ENCODE measurements around the gene AUTS2. TPM values are rescaled to one million over a fixed set of nuclear protein-coding genes. Genes with fewer than 3 reads are reported as not detected.

AUTS2 gene
- polyA plus RNA-seq, 1 experiment = 0.54 TPM

DNA sequence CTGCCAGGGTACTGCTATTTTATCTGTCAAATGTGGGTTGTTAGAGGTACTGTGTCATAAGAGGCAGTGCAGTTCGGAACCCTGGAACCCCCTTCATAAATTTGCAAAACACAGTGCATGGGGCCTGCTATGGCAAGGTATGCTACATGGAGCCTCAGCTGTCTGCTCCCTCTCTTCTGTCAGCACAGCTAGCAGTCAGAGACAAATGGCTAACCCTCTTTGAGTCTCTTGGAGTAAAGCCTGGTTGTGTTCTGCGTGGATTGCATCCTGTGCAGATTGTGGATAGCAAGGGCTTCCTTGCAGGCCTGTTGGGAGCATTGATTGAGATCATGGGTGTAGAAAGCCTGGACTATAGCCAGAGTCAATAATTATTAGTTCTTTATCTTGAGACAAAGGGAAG is 397.8 kb downstream of the AUTS2 start:
- no peak for DNase-seq (ENCODE audit: low read depth)

DNA sequence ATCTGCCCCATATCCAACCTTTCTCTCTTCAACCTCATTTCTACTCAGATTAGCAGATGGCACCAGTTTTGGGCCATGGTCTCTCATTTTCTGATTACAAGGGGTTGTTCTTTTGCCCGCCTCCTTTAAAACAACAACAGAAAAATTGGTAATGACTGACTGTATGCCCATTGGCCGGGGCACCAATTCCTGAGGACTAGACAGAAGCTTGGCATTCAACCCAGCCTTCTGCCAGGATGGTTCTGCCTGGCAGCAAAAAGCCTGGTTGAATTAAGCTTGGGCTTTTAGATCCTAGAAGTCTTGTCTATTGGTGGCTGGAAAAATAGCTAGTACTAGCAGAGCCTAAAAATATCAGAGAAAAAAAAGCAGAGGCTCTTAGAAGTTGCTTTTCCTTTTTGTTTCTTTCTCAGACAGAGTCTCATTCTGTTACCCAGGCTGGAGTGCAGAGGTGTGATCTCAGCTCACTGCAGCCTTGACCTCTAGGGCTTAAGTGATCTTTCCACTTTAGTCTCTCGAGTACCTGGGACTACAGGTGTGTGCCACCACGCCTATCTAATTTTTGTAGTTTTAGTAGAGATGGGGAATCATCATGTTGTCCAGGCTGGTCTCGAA is 402.6 kb downstream of the AUTS2 start:
- no peak overlapping the region for H3K4me3 ChIP-seq (ENCODE audit: low read depth, low read length)
- DNase-seq (ENCODE audit: low read depth) = no peak
- POLR2A ChIA-PET = no interaction called here
- H3K36me3 ChIP-seq (ENCODE audit: control insufficient read depth, insufficient read depth, low read length) = no peaks in the 10 kb centered on the region
- TF ChIP-seq, protein P1, sequence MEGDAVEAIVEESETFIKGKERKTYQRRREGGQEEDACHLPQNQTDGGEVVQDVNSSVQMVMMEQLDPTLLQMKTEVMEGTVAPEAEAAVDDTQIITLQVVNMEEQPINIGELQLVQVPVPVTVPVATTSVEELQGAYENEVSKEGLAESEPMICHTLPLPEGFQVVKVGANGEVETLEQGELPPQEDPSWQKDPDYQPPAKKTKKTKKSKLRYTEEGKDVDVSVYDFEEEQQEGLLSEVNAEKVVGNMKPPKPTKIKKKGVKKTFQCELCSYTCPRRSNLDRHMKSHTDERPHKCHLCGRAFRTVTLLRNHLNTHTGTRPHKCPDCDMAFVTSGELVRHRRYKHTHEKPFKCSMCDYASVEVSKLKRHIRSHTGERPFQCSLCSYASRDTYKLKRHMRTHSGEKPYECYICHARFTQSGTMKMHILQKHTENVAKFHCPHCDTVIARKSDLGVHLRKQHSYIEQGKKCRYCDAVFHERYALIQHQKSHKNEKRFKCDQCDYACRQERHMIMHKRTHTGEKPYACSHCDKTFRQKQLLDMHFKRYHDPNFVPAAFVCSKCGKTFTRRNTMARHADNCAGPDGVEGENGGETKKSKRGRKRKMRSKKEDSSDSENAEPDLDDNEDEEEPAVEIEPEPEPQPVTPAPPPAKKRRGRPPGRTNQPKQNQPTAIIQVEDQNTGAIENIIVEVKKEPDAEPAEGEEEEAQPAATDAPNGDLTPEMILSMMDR (IDR thresholded peaks at IDR 0.05; ENCODE audit: insufficient read depth, low read depth, low read length) = no peak
- CTCF ChIA-PET = no interaction called here
- no peaks in the 10 kb centered on the region for H3K27me3 ChIP-seq (ENCODE audit: control insufficient read depth, insufficient read depth, low read length)

More for the DNA sequence above, 397.8 kb downstream of the AUTS2 start:
- no peaks in the 10 kb centered on the region for H3K27me3 ChIP-seq (ENCODE audit: control insufficient read depth, insufficient read depth, low read length)
- ChIA-PET CTCF (interaction anchor here (0.6 kb wide), 1 partner anchor 500 kb away, joined by 3 read pairs; no protein-coding TSS in a partner anchor), POLR2A (no interaction called here)
- no peak overlapping the region for H3K4me3 ChIP-seq (ENCODE audit: low read depth, low read length)
- TF ChIP-seq, protein P1 (IDR thresholded peaks at IDR 0.05; ENCODE audit: insufficient read depth, low read depth, low read length) = no peak
- no peaks in the 10 kb centered on the region for H3K36me3 ChIP-seq (ENCODE audit: control insufficient read depth, insufficient read depth, low read length)

DNA sequence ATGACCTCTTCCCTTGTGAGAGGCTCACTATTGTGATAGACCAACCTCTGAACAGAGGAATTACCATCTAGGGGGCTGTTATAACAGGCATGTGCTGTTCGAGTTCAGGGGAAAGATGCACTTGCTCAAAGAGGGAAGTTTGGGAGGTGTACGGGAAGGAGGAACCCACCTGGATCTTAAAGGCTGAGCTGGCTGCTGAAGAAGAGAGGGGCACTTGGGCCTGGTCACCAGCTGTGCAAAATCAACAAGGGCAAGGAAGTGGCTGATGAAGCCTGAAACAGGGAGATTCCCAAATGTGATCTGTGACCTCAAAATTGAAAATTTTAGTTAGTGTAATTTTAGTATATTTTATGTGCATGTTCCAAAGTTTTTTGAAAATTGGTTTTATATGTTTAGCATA is 407.2 kb downstream of the AUTS2 start:
- TF ChIP-seq, protein P1 (IDR thresholded peaks at IDR 0.05; ENCODE audit: insufficient read depth, low read depth, low read length) = no peak
- no peaks in the 10 kb centered on the region for H3K27me3 ChIP-seq (ENCODE audit: control insufficient read depth, insufficient read depth, low read length)
- no peaks in the 10 kb centered on the region for H3K36me3 ChIP-seq (ENCODE audit: control insufficient read depth, insufficient read depth, low read length)
- ChIA-PET POLR2A (no interaction called here), CTCF (no interaction called here)
- DNase-seq (ENCODE audit: low read depth) = no peak
- no peak overlapping the region for H3K4me3 ChIP-seq (ENCODE audit: low read depth, low read length)

DNA sequence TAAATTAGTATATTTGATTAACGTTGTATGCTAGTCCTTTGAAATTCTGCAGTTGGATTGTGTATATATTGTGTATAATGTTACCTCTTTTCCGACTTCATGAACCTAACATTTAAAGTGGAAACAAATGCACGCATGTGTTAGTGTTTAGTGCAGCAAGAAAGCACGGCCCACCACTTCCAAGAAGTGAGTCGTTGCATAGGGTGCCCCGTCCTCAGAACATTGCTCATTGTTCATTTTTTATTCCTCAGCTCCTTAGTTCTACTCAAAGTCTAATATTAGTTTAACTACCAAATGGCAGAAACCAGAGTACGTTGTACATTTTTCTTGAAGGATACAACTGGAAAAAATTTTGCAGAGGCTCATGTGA is 407.6 kb downstream of the AUTS2 start:
- TF ChIP-seq, protein P1 (IDR thresholded peaks at IDR 0.05; ENCODE audit: insufficient read depth, low read depth, low read length) = no peak
- no peak for DNase-seq (ENCODE audit: low read depth)
- POLR2A ChIA-PET = no interaction called here
- CTCF ChIA-PET = no interaction called here
- Histone ChIP-seq H3K36me3 (ENCODE audit: control insufficient read depth, insufficient read depth, low read length) (no peaks in the 10 kb centered on the region), H3K27me3 (ENCODE audit: control insufficient read depth, insufficient read depth, low read length) (no peaks in the 10 kb centered on the region), H3K4me3 (ENCODE audit: low read depth, low read length) (no peak overlapping the region)

DNA sequence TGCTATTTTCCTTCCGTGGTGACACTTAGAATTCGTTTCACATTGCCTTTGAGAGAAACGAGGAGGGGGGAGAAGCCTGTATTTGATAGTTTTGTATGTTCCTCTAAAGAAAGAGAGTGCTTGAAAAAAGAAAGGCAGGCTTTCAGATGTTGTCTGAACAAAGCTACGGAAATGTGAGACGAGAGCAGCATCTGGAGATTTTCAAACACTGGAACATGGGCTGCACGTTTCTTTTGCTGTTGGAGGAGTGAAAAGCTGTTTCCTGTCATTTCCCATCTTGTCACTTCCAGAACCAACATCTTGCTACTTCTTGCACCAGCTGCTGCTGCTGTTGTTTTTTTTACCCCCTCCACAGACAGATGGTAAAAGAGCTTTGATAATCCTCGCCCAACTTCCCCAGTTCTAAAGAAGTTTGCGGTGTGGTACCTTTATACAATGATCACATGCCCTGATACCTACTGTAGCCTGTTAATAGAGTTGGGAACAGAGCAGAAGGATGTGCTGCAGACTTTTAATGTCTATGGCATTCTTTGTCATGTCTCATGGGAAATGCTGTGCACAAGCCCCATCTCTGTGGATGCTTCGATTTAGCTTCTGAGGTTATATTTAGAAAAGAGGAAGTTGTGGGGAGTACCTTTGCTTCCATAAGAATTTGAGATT is 408.1 kb downstream of the AUTS2 start:
- ChIA-PET POLR2A (no interaction called here), CTCF (no interaction called here)
- H3K4me3 ChIP-seq (ENCODE audit: low read depth, low read length) = no peak overlapping the region
- TF ChIP-seq, protein P1 (IDR thresholded peaks at IDR 0.05; ENCODE audit: insufficient read depth, low read depth, low read length) = no peak
- H3K27me3 ChIP-seq (ENCODE audit: control insufficient read depth, insufficient read depth, low read length) = no peaks in the 10 kb centered on the region
- H3K36me3 ChIP-seq (ENCODE audit: control insufficient read depth, insufficient read depth, low read length) = no peaks in the 10 kb centered on the region
- DNase-seq (ENCODE audit: low read depth) = no peak

All from BJ (cell line).